H1 (cell line): Measurements from ENCODE around the gene ANXA9. TPM values are rescaled to one million over a fixed set of nuclear protein-coding genes. Genes with fewer than 3 reads are reported as not detected.

Source experiments
- KDM4A ChIP-seq: IDR thresholded peaks from one replicate; pipeline ENCODE4 v1.7.1; 2012; ENCODE audit warnings: low read depth, mild to moderate bottlenecking, moderate library complexity, low read length, inconsistent platforms; ENCODE audit not compliant: severe bottlenecking
- polyA plus RNA-seq, 7 experiments: library from polyadenylated mRNA; depleted of rRNA in 3 of 7; stranded (reverse) in 5 of 7; unstranded in 2 of 7; fragments of >200 nt in 5 of 7; fragments of 200-250 nt in 2 of 7; gene quantifications; 1 replicate in 5 of 7; 2 replicates in 1 of 7; 4 replicates in 1 of 7; pipeline versions ENCODE4 v1.2.1 to v1.2.3, GENCODE V29; 2011 to 2013; ENCODE audit warnings: missing spikeins in 2 of 7, mixed read lengths in 2 of 7
- total RNA-seq: library from RNA; stranded (reverse); fragmentation: NEBNext Ultra II Directional; extraction: Animal tissue kit (Norgen Biotek cat#: 25700); gene quantifications from 2 replicates; pipeline ENCODE4 v1.2.1, GENCODE V29; 2021

The ANXA9 gene
- total and polyA plus RNA-seq, 2 of the 8 experiments (the other 6 are each of a cell fraction or from before 2014, with no cell fraction given) = 1.8 to 3.5 TPM

DNA sequence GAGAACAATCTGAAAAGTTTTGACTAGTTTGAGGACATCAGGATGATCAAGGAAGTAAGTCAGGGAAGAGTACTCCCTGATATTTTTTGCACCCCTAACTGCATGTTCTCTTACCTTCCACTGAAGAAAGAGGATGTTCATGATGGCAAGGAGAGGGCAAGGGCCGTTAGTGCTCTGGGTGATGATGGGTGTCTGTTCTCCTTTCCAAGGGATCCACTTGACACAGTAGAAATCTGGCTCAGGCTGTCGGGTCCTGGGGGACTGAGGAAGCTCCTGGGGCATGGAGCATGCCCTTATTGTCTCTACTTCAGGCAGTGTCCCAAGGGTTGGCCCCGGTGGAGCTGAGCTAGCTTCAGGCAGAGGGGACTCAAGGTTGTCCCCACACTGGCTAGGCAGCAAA lies 20.0 kb downstream of the ANXA9 start (continued):
- no peak for TF ChIP-seq KDM4A
